Mesenchymal stem cell (in vitro differentiated cells and primary cell): ENCODE data around the gene CSGALNACT2.

Experiments
- DNase-seq: peaks from one replicate; pipeline ENCODE4 v3.0.0-alpha.2; 2013
- H2AFZ ChIP-seq: one replicate; pipeline ENCODE4 v1.6.1; 2013; ENCODE audit warnings: low read depth, mild to moderate bottlenecking, control low read depth, inconsistent platforms, low read length, moderate library complexity
- H2AK5ac ChIP-seq: 2 replicates; pipeline ENCODE4 v1.6.1; 2013; ENCODE audit warnings: low read length, moderate library complexity, mild to moderate bottlenecking, inconsistent platforms; ENCODE audit not compliant: severe bottlenecking
- H2BK120ac ChIP-seq: one replicate; pipeline ENCODE4 v1.6.1; 2013; ENCODE audit warnings: low read depth, mild to moderate bottlenecking, inconsistent platforms, low read length, moderate library complexity
- H2BK12ac ChIP-seq, 2 experiments: one replicate each; pipeline ENCODE4 v1.6.1; 2013; ENCODE audit warnings: inconsistent platforms in 2 of 2, low read length in 2 of 2, mild to moderate bottlenecking in 2 of 2, moderate library complexity in 2 of 2, control low read depth in 1 of 2
- H2BK15ac ChIP-seq: one replicate; pipeline ENCODE4 v1.6.1; 2013; ENCODE audit warnings: mild to moderate bottlenecking, low read depth, inconsistent platforms; ENCODE audit not compliant: poor library complexity, severe bottlenecking
- H2BK5ac ChIP-seq: 2 replicates; pipeline ENCODE4 v1.6.1; 2013; ENCODE audit warnings: low read depth, mild to moderate bottlenecking, low read length, control low read depth, inconsistent platforms; ENCODE audit not compliant: poor library complexity, severe bottlenecking
- H3K14ac ChIP-seq, 2 experiments: one replicate each; pipeline ENCODE4 v1.6.1; 2013; ENCODE audit warnings: inconsistent platforms in 2 of 2, low read length in 2 of 2, control low read depth in 1 of 2, mild to moderate bottlenecking in 1 of 2, moderate library complexity in 1 of 2
- H3K18ac ChIP-seq, 2 experiments: one replicate each; pipeline ENCODE4 v1.6.1; 2013; ENCODE audit warnings: inconsistent platforms in 2 of 2, low read length in 2 of 2, control low read depth in 1 of 2, low read depth in 1 of 2, mild to moderate bottlenecking in 1 of 2
- H3K23ac ChIP-seq, 2 experiments: one replicate each; pipeline ENCODE4 v1.6.1; 2013; ENCODE audit warnings: inconsistent platforms in 2 of 2, low read length in 2 of 2, mild to moderate bottlenecking in 2 of 2, moderate library complexity in 2 of 2, control low read depth in 1 of 2
- H3K27ac ChIP-seq: 2 replicates; pipeline ENCODE4 v1.5.1; 2013; ENCODE audit warnings: mild to moderate bottlenecking, moderate library complexity, low read length, control low read depth, inconsistent platforms; ENCODE audit not compliant: poor library complexity, severe bottlenecking
- H3K27me3 ChIP-seq, 2 experiments: 2 replicates each; pipeline versions ENCODE4 v1.6.1 to v1.7.0; 2013; ENCODE audit warnings: low read length in 2 of 2, mild to moderate bottlenecking in 2 of 2, moderate library complexity in 2 of 2, control low read depth in 1 of 2, inconsistent platforms in 1 of 2; ENCODE audit not compliant: control insufficient read depth in 1 of 2, insufficient read depth in 1 of 2
- H3K36me3 ChIP-seq, 2 experiments: 2 replicates each; pipeline versions ENCODE4 v1.6.1 to v1.7.0; 2013; ENCODE audit warnings: low read length in 2 of 2, control low read depth in 1 of 2, inconsistent platforms in 1 of 2, low read depth in 1 of 2, mild to moderate bottlenecking in 1 of 2; ENCODE audit not compliant: insufficient read depth in 2 of 2, control insufficient read depth in 1 of 2
- H3K4ac ChIP-seq, 2 experiments: one replicate each; pipeline ENCODE4 v1.6.1; 2013; ENCODE audit warnings: inconsistent platforms in 2 of 2, low read length in 2 of 2, mild to moderate bottlenecking in 2 of 2, moderate library complexity in 2 of 2, control low read depth in 1 of 2, low read depth in 1 of 2
- H3K4me1 ChIP-seq: 2 replicates; pipeline ENCODE4 v1.6.1; 2013; ENCODE audit warnings: low read depth, low read length, control low read depth; ENCODE audit not compliant: control insufficient read depth, insufficient read depth
- H3K4me2 ChIP-seq: 2 replicates; pipeline ENCODE4 v1.6.1; 2013; ENCODE audit warnings: low read length, mild to moderate bottlenecking, inconsistent platforms; ENCODE audit not compliant: poor library complexity, severe bottlenecking
- H3K4me3 ChIP-seq, 2 experiments: 2 replicates each; pipeline versions ENCODE4 v1.5.1 to v1.7.0; 2013; ENCODE audit warnings: low read length in 2 of 2, mild to moderate bottlenecking in 2 of 2, control low read depth in 1 of 2, low read depth in 1 of 2; ENCODE audit not compliant: insufficient read depth in 1 of 2
- H3K79me1 ChIP-seq: replicated peaks from 2 replicates; pipeline ENCODE4 v1.6.1; 2013; ENCODE audit warnings: mild to moderate bottlenecking, control low read depth, low read length, inconsistent platforms; ENCODE audit not compliant: poor library complexity, severe bottlenecking
- H3K9ac ChIP-seq: 2 replicates; pipeline ENCODE4 v1.7.0; 2013; ENCODE audit warnings: mild to moderate bottlenecking, low read length, moderate library complexity
- H3K9me3 ChIP-seq: 2 replicates; pipeline ENCODE4 v1.7.0; 2013; ENCODE audit warnings: mild to moderate bottlenecking, low read length; ENCODE audit not compliant: control insufficient read depth
- H4K8ac ChIP-seq: one replicate; pipeline ENCODE4 v1.6.1; 2013; ENCODE audit warnings: inconsistent platforms, mild to moderate bottlenecking, low read length, moderate library complexity
- H4K91ac ChIP-seq: one replicate; pipeline ENCODE4 v1.6.1; 2013; ENCODE audit warnings: mild to moderate bottlenecking, low read length, inconsistent platforms
- WGBS: methylation state at CpG from one replicate; pipeline ENCODE4 v1.1.7; 2013; ENCODE audit warnings: mixed read lengths; 5-methylcytosine and 5-hydroxymethylcytosine counted together

The CSGALNACT2 gene

DNA sequence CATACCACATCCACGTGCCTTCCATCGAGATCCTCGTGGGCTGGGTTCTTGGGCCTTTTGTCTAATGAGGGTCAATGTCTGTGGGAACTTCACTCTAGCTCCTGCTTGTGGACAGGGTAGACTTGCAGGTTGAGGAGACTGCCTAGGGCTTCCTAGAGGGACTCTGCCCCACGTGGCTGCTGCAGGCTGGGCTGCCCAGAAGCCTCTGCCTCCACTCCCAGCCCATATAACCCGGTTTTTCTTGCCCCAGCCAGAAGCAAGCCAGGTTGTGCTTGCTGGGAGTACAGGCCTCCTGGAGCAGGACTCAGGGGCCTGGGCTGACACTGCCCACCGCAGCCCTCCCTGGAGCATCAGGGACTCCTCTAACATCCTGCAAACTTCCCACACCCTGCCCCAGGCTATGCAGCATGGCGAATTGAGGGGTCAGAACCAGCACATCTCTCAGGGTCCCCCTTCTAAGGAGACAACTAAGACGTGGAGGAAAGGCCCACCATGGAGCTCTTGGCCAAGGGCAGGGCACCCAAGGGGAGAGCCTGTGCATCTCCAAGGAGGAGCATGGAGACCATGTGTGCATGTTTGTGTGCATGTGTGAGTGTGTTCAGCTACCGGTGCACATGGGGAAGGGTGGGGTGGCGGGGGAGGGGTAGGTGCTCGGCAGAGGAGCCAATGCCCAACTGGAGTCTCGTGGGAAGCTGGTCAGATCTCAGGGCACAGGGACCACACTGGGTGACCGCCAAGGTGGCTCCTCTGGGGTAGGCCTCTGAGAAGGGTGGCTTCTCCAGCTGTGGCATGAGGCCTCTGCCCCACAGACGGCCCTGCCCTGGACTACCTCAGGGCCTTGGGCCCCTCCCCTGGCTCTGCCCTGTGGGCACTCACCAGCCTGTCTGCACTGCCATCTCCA, 66.0 kb downstream of the CSGALNACT2 start:
- Histone ChIP-seq H3K79me1 (no peaks in the 10 kb centered on the region), H3K18ac (no peak overlapping the region), H2BK15ac (no peak overlapping the region), H2AK5ac (no peak overlapping the region), H4K91ac (no peak overlapping the region), H3K4me1 (peaks cover 24% of the 10 kb centered on the region), H3K9ac (no peak overlapping the region), H3K36me3 (peaks cover 0 to 3% of the 10 kb centered on the region in 2 experiments), H3K4me2 (no peak overlapping the region), H2AFZ (no peak overlapping the region), H3K4ac (no peak overlapping the region), H3K4me3 (no peak overlapping the region), H3K14ac (no peak overlapping the region), H3K27me3 (peaks cover 0 to 9% of the 10 kb centered on the region in 2 experiments), H4K8ac (no peak overlapping the region), H3K9me3 (no peaks in the 10 kb centered on the region), H2BK5ac (no peak overlapping the region), H3K23ac (no peak overlapping the region), H2BK12ac (no peak overlapping the region), H3K27ac (no peak overlapping the region), H2BK120ac (no peak overlapping the region)
- WGBS: 78% methylated on average over 14 of the region's 14 CpGs
- peak; percentile 21 for DNase-seq

DNA sequence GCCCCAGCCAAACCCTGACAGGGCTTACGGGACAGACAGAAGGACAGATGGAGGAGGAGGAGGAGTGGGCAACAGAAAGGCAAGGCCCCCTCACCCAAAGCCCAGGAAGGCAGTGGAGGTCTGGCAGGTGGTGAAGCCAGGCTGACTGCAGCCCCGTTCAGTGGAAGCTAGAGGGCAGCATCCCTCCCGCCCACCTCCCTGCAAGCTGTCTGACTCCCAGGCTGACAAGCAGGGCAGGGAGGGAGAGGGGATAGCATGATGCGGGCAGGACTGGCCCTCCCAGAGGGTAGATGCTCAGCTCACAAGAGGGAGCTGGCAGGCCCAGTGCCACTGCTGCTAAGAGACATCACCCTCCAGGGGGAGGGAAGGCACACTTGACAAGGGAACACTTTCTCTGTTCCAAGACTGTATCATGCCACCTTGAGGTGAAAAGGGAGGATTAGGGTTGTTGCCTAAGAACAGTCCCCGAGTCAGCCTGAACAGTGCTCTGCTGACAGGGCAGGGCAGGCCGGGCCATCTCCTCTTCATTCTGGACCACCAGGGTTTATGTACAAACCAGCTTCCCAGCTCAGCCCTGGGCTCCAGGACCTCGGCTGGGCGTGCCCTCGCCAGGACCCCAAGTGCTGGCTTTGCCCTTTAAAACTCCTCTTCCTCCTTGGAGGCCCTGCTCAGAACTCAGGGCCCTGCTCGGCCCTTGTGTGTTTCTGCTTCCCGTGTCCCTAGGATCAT, 66.9 kb downstream of the CSGALNACT2 start:
- Histone ChIP-seq H2AFZ (no peak overlapping the region), H3K4me1 (peaks cover 24% of the 10 kb centered on the region), H3K14ac (no peak overlapping the region), H3K4ac (no peak overlapping the region), H3K4me3 (no peak overlapping the region), H3K4me2 (no peak overlapping the region), H3K9ac (no peak overlapping the region), H2BK5ac (no peak overlapping the region), H4K8ac (no peak overlapping the region), H2AK5ac (no peak overlapping the region), H3K79me1 (no peaks in the 10 kb centered on the region), H4K91ac (no peak overlapping the region), H3K9me3 (no peaks in the 10 kb centered on the region), H3K27me3 (peaks cover 0 to 15% of the 10 kb centered on the region in 2 experiments), H3K23ac (no peak overlapping the region), H3K27ac (no peak overlapping the region), H3K36me3 (no peaks in the 10 kb centered on the region), H2BK12ac (no peak overlapping the region), H2BK120ac (no peak overlapping the region), H2BK15ac (no peak overlapping the region), H3K18ac (no peak overlapping the region)
- DNase-seq: peak; percentile 67
- 69% methylated on average over 11 of the region's 11 CpGs for WGBS

DNA sequence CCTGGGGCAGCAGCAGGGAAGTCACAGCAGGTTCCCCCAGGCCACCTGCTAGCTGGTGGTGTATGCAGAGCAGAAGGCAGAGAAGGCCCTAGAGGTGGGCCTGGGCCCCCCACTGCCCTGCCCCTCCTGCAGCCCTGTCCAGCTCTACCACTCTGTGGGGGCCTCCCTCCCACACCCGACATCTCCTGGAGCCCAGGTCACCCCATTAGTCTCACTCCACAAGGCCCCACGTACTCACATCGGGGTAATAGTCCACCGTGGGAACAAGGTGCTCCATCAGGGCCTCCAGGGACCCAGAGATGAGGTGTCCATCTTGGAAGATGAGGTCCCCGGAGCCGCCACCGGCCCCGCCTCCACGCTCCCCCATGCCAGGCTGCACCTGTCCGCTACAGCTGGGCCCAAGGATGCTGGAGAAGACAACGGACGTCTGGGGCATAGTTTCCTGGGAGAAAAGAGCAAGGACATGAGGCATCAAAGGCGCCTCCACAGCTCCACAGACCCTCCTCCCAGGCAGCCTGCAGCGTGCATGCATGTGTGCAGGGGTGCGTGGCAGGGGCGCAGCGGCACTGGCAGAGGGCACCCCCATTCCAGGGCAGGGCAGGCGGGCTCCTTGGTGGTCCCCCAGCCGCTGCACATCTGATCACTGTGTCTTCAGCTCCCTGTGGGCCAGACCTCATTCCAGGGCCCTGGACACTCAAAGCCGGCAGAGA, 67.6 kb downstream of the CSGALNACT2 start:
- Histone ChIP-seq H2AFZ (no peak overlapping the region), H3K18ac (no peak overlapping the region), H2BK15ac (no peak overlapping the region), H2AK5ac (no peak overlapping the region), H3K27me3 (peaks cover 0 to 19% of the 10 kb centered on the region in 2 experiments), H4K8ac (no peak overlapping the region), H3K14ac (no peak overlapping the region), H4K91ac (no peak overlapping the region), H2BK5ac (no peak overlapping the region), H2BK12ac (no peak overlapping the region), H3K36me3 (no peaks in the 10 kb centered on the region), H3K4me1 (peaks cover 23% of the 10 kb centered on the region), H3K4me2 (no peak overlapping the region), H3K23ac (no peak overlapping the region), H2BK120ac (no peak overlapping the region), H3K27ac (no peak overlapping the region), H3K9ac (no peak overlapping the region), H3K4ac (no peak overlapping the region), H3K79me1 (no peaks in the 10 kb centered on the region), H3K4me3 (no peak overlapping the region), H3K9me3 (no peaks in the 10 kb centered on the region)
- 92% methylated on average over 20 of the region's 20 CpGs for WGBS
- DNase-seq: no peak
